Calu3 (cell line): Measurements from ENCODE around the gene MARCHF10. TPM values are rescaled to one million over a fixed set of nuclear protein-coding genes. Genes with fewer than 3 reads are reported as not detected.
A peak's percentile ranks its signal among the peaks of the same experiment; 100 is the strongest.

Experiments used
- BruUV-seq: library from RNA; stranded (reverse); fragments of 400-500 nt; replicated peaks from 2 replicates; lab custom pipeline; 2021; lab: Mats Ljungman, UMichigan
- CTCF ChIA-PET: fragments of 300-600 bp; sonication (Branson Sonifier 250); formaldehyde crosslinking; loops from one replicate; lab custom pipeline; 2022; ENCODE audit warnings: antibody characterized with exemption; lab: Charles Lee
- DNase-seq: peaks from one replicate; pipeline ENCODE4 v3.0.0; 2022
- H3K27ac Mint-ChIP-seq: one replicate; pipeline ENCODE4 v1.8.0; 2022; ENCODE audit warnings: mixed read lengths; ENCODE audit not compliant: unreplicated experiment
- H3K27me3 Mint-ChIP-seq: one replicate; pipeline ENCODE4 v1.8.0; 2022; ENCODE audit warnings: mixed read lengths; ENCODE audit not compliant: unreplicated experiment
- H3K36me3 Mint-ChIP-seq: one replicate; pipeline ENCODE4 v1.8.0; 2022; ENCODE audit warnings: mild to moderate bottlenecking, moderate library complexity, mixed read lengths; ENCODE audit not compliant: insufficient read depth, unreplicated experiment
- H3K4me1 Mint-ChIP-seq: one replicate; pipeline ENCODE4 v1.8.0; 2022; ENCODE audit warnings: mild to moderate bottlenecking, low read depth, mixed read lengths; ENCODE audit not compliant: unreplicated experiment
- H3K4me3 Mint-ChIP-seq: one replicate; pipeline ENCODE4 v1.8.0; 2022; ENCODE audit warnings: mild to moderate bottlenecking, low read depth, moderate library complexity, mixed read lengths; ENCODE audit not compliant: unreplicated experiment
- H3K9me3 Mint-ChIP-seq: one replicate; pipeline ENCODE4 v1.8.0; 2022; ENCODE audit warnings: low read depth, mixed read lengths; ENCODE audit not compliant: unreplicated experiment
- intact Hi-C: fragments of 100-400 bp; cut with micrococcal nuclease; formaldehyde crosslinking; loops from one replicate; pipeline ENCODE4 v1.10.0; 2022; ENCODE audit not compliant: unreplicated experiment
- total RNA-seq: library from RNA; stranded (reverse); gene quantifications from 2 replicates; pipeline ENCODE4 v1.2.3, GENCODE V29; 2022
- TF ChIP-seq, protein P1 (sequence below): fragments of 200-600 bp; IDR thresholded peaks from one replicate; pipeline ENCODE4 v1.8.0; 2022; ENCODE audit warnings: antibody characterized with exemption; ENCODE audit not compliant: unreplicated experiment

Gene MARCHF10
- total RNA-seq, 1 experiment from 2014 or later: not detected

DNA sequence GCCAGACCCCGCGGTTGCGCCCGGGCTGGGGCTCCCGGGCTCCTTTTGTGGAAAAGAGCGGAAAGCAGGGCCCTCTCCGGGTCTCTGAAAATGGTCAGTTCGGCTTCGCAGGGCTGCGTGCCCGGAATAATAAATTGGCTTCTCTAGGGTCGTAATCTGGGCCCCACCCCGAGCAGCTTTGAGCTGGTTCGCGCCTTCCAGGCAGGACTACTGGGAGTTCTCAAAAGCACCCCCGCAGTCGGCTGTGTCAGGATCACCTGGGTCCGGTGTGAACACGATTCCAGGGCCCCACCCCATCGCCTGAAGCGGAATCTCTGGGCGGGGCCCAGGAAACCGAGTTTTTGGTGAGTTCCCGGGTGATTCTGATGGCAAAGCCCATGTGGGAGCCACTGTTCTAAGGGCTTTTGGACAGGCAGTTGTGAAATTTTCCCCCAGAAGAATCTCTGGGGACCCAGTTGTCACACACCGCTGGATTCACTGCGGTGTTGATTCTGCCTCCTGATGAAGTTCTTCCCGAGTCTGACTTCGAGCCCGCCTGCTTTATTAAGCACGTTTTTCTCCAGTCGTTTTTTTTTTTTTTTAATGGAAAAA lies 103.6 kb downstream of the MARCHF10 start:
- H3K27ac Mint-ChIP-seq: no peak overlapping the region
- DNase-seq: peak; percentile 53
- no TSS peak for BruUV-seq
- no peaks in the 10 kb centered on the region for H3K27me3 Mint-ChIP-seq
- peaks cover 15% of the 10 kb centered on the region for H3K4me1 Mint-ChIP-seq
- CTCF ChIA-PET: interaction anchor here (0.5 kb wide), 1 partner anchor 16 kb away, joined by 8 read pairs; no protein-coding TSS in a partner anchor
- TF ChIP-seq, protein P1, sequence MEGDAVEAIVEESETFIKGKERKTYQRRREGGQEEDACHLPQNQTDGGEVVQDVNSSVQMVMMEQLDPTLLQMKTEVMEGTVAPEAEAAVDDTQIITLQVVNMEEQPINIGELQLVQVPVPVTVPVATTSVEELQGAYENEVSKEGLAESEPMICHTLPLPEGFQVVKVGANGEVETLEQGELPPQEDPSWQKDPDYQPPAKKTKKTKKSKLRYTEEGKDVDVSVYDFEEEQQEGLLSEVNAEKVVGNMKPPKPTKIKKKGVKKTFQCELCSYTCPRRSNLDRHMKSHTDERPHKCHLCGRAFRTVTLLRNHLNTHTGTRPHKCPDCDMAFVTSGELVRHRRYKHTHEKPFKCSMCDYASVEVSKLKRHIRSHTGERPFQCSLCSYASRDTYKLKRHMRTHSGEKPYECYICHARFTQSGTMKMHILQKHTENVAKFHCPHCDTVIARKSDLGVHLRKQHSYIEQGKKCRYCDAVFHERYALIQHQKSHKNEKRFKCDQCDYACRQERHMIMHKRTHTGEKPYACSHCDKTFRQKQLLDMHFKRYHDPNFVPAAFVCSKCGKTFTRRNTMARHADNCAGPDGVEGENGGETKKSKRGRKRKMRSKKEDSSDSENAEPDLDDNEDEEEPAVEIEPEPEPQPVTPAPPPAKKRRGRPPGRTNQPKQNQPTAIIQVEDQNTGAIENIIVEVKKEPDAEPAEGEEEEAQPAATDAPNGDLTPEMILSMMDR: no peak
- peak overlapping the region; percentile 62 for H3K4me3 Mint-ChIP-seq
- intact Hi-C loops: loop anchor here (5.0 kb wide), 1 partner anchor 118 kb away; no protein-coding TSS in a partner anchor
- no peaks in the 10 kb centered on the region for H3K9me3 Mint-ChIP-seq
- peaks cover 11% of the 10 kb centered on the region for H3K36me3 Mint-ChIP-seq

- H3K27ac Mint-ChIP-seq: no peak overlapping the region
- H3K9me3 Mint-ChIP-seq: no peaks in the 10 kb centered on the region
- peak overlapping the region; percentile 62 for H3K4me3 Mint-ChIP-seq
- peak; percentile 82 for DNase-seq
- CTCF ChIA-PET: interaction anchor here (1.3 kb wide), 2 partner anchors 32 to 97 kb away, joined by 3 to 4 read pairs; no protein-coding TSS in a partner anchor
- peaks cover 15% of the 10 kb centered on the region for H3K4me1 Mint-ChIP-seq
- peaks cover 11% of the 10 kb centered on the region for H3K36me3 Mint-ChIP-seq
- no TSS peak for BruUV-seq
- TF ChIP-seq, protein P1: peak; percentile 76
- intact Hi-C loops: loop anchor here (1.0 to 5.0 kb wide), 3 partner anchors 118 to 703 kb away; no protein-coding TSS in a partner anchor
- no peaks in the 10 kb centered on the region for H3K27me3 Mint-ChIP-seq
Observed at GRCh38 chr17:62703776-62704380, 104.2 kb downstream of the MARCHF10 start.

DNA sequence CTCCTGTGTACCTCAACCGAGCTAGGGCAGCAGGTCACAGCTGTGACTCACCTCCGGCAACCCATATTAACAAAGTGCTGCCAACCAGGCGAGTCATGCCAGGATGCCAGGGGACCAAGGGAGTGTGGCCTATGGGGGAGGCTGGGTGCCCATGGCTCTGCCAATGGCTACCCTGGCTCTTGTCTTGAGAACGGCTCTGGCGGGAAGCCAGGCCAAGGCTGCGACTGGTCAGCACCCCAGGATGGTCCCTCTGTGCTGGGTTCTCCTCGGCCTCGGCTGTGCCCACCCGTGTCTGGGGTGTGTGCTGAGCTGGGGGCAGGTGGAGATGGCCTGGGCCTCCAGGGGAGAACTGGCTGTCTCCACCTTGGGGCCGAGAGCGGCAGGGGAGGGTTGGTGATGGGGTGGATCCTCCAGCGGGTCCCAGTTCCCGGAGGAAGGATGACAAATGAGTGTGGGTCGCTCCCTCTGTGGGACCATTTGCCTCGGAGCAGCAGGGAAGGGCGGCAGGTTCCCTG lies 104.8 kb downstream of the MARCHF10 start:
- intact Hi-C loops: loop anchor here (1.0 to 5.0 kb wide), 3 partner anchors 119 to 703 kb away; no protein-coding TSS in a partner anchor
- Mint-ChIP-seq H3K4me3 (peak overlapping the region; percentile 62), H3K4me1 (peaks cover 15% of the 10 kb centered on the region), H3K27me3 (no peaks in the 10 kb centered on the region), H3K27ac (peak overlapping the region; percentile 44), H3K36me3 (peaks cover 11% of the 10 kb centered on the region), H3K9me3 (no peaks in the 10 kb centered on the region)
- peak; percentile 72 for DNase-seq
- no TSS peak for BruUV-seq
- CTCF ChIA-PET: interaction anchor here (0.6 to 1.3 kb wide), 3 partner anchors 17 to 97 kb away, joined by 3 to 4 read pairs (median 3); no protein-coding TSS in a partner anchor
- TF ChIP-seq, protein P1: no peak

DNA sequence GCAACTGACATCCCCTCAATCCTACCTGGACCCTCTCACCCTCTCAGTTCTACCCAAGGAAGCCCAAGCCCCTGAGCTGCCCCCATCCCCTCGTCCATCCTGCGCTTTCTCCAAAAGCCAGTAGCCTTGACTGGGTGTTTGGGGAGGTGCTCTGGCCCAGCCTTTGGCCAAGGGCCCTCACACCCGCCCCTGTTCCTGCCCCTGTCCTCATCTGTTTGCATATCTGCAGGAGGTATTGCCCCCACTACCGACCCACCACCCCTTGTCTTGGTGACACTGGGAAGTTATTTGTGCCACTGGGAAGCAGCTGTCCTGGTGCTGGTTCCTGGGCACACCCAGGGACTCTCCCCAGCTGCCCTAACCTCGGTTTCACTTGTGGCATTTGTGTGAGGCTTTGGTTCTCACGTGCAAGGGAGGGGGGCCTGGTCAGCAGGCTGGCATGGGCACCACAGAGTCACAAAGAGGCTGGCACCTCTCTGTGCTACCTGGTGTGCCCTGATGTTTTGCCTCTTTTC lies 105.3 kb downstream of the MARCHF10 start:
- H3K9me3 Mint-ChIP-seq: no peaks in the 10 kb centered on the region
- CTCF ChIA-PET: interaction anchor here (0.6 to 1.3 kb wide), 3 partner anchors 17 to 98 kb away, joined by 3 to 4 read pairs (median 3); no protein-coding TSS in a partner anchor
- intact Hi-C loops: loop anchor here (1.0 to 5.0 kb wide), 3 partner anchors 119 to 704 kb away; no protein-coding TSS in a partner anchor
- H3K36me3 Mint-ChIP-seq: peaks cover 11% of the 10 kb centered on the region
- peak overlapping the region; percentile 62 for H3K4me3 Mint-ChIP-seq
- peak overlapping the region; percentile 44 for H3K27ac Mint-ChIP-seq
- DNase-seq: no peak
- H3K4me1 Mint-ChIP-seq: peaks cover 15% of the 10 kb centered on the region
- no TSS peak for BruUV-seq
- TF ChIP-seq, protein P1: no peak
- H3K27me3 Mint-ChIP-seq: no peaks in the 10 kb centered on the region
